Colonic mucosa (tissue), 4 donors: Measurements from ENCODE around the gene ACSL4. TPM values are rescaled to one million over a fixed set of nuclear protein-coding genes. Genes with fewer than 3 reads are reported as not detected.

ENCODE experiments used
- DNase-seq: peaks from one replicate; pipeline ENCODE4 v3.0.0-alpha.2; 2020
- H3K27ac ChIP-seq: fragments of 200-600 bp; one replicate; pipeline ENCODE4 v1.8.0; 2021
- H3K27me3 ChIP-seq: fragments of 200-600 bp; one replicate; pipeline ENCODE4 v1.8.0; 2021
- H3K36me3 ChIP-seq: fragments of 200-600 bp; one replicate; pipeline ENCODE4 v1.8.0; 2021
- H3K4me1 ChIP-seq: fragments of 200-600 bp; one replicate; pipeline ENCODE4 v1.8.0; 2021; ENCODE audit warnings: mild to moderate bottlenecking
- H3K4me3 ChIP-seq: fragments of 200-600 bp; one replicate; pipeline ENCODE4 v1.8.0; 2021
- H3K9ac ChIP-seq, 2 donors: one replicate each; pipeline ENCODE4 v1.7.0; 2013; ENCODE audit warnings: control low read depth in 2 of 2, low read depth in 2 of 2, low read length in 2 of 2
- H3K9me3 ChIP-seq: fragments of 200-600 bp; one replicate; pipeline ENCODE4 v1.8.0; 2021
- intact Hi-C: fragments of 100-400 bp; cut with DNase I; formaldehyde crosslinking; loops from one replicate; pipeline ENCODE4 v1.14.1; 2022
- total RNA-seq, 2 donors: library from RNA; stranded (reverse); fragmentation: NEBNext Ultra II Directional in 1 of 2; extraction: Animal tissue kit (Norgen Biotek cat#: 25700) in 1 of 2; gene quantifications; one replicate each; pipeline ENCODE4 v1.2.1, GENCODE V29; 2021
- TF ChIP-seq, protein P1 (sequence below): fragments of 200-600 bp; IDR thresholded peaks from one replicate; pipeline ENCODE4 v1.8.0; 2022; ENCODE audit warnings: antibody characterized with exemption, mild to moderate bottlenecking
- donor health status: healthy.
- donor health status: DM: no; HTN: no; CAD: no.
- donor health status: DM: no; HTN: no; CAD: no.

The ACSL4 gene
- total RNA-seq, 2 donors from 2014 or later, result 10.6 to 27.9 TPM

- no peak overlapping the region for H3K27ac ChIP-seq
- no peaks in the 10 kb centered on the region for H3K4me1 ChIP-seq
- DNase-seq, result no peak
- no peaks in the 10 kb centered on the region for H3K36me3 ChIP-seq
- no peaks in the 10 kb centered on the region for H3K27me3 ChIP-seq
- intact Hi-C loops, result no loop called here
- no peak overlapping the region for H3K4me3 ChIP-seq
- H3K9ac ChIP-seq, result no peak overlapping the region
- TF ChIP-seq, protein P1, sequence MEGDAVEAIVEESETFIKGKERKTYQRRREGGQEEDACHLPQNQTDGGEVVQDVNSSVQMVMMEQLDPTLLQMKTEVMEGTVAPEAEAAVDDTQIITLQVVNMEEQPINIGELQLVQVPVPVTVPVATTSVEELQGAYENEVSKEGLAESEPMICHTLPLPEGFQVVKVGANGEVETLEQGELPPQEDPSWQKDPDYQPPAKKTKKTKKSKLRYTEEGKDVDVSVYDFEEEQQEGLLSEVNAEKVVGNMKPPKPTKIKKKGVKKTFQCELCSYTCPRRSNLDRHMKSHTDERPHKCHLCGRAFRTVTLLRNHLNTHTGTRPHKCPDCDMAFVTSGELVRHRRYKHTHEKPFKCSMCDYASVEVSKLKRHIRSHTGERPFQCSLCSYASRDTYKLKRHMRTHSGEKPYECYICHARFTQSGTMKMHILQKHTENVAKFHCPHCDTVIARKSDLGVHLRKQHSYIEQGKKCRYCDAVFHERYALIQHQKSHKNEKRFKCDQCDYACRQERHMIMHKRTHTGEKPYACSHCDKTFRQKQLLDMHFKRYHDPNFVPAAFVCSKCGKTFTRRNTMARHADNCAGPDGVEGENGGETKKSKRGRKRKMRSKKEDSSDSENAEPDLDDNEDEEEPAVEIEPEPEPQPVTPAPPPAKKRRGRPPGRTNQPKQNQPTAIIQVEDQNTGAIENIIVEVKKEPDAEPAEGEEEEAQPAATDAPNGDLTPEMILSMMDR, result no peak
- no peaks in the 10 kb centered on the region for H3K9me3 ChIP-seq
These were observed 137.0 kb downstream of the ACSL4 start for GRCh38 chrX:109596015-109596414.

Other genes with a start within 250 kb of the ACSL4 start
- 1 to 10 TPM; 7.4 to 8.4 TPM for gene NXT2, start 196.4 kb downstream of the ACSL4 start, total RNA-seq
- not detected for gene KCNE5, start 108.1 kb downstream of the ACSL4 start, total RNA-seq